HepG2 (cell line): ENCODE data around the gene ADAMTSL4. TPM values are rescaled to one million over a fixed set of nuclear protein-coding genes. Genes with fewer than 3 reads are reported as not detected.

ENCODE experiments used
- HNF4G ChIP-seq, 2 experiments: sonication (generic) in 1 of 2; formaldehyde crosslinking in 1 of 2; IDR thresholded peaks; 2 replicates each; pipeline versions ENCODE4 v1.4.0 to v1.6.1; 2011 to 2020; ENCODE audit warnings: borderline replicate concordance in 2 of 2, low read depth in 2 of 2, mild to moderate bottlenecking in 2 of 2, low read length in 1 of 2, missing genetic modification reagents in 1 of 2, moderate library complexity in 1 of 2
- JARID2 ChIP-seq: sonication (generic); formaldehyde crosslinking; IDR thresholded peaks from 2 replicates; pipeline ENCODE4 v1.8.1; 2023; ENCODE audit warnings: missing genetic modification reagents, inconsistent platforms; ENCODE audit not compliant: insufficient replicate concordance
- KDM2A ChIP-seq: sonication (generic); formaldehyde crosslinking; IDR thresholded peaks from 2 replicates; pipeline ENCODE4 v1.4.0; 2020; ENCODE audit warnings: low read depth, missing genetic modification reagents, borderline replicate concordance
- KLF15 ChIP-seq: sonication (generic); formaldehyde crosslinking; IDR thresholded peaks from 2 replicates; pipeline ENCODE4 v1.8.1; 2023; ENCODE audit warnings: borderline replicate concordance, mild to moderate bottlenecking, inconsistent platforms, missing genetic modification reagents, mixed read lengths
- MED1 ChIP-seq: sonication (generic); formaldehyde crosslinking; IDR thresholded peaks from 2 replicates; pipeline ENCODE4 v1.4.0; 2020; ENCODE audit warnings: missing genetic modification reagents
- MXD3 ChIP-seq: IDR thresholded peaks from 2 replicates; pipeline ENCODE4 v1.6.1; 2016; ENCODE audit warnings: mild to moderate bottlenecking, missing biosample characterization, missing genetic modification reagents
- MYC ChIP-seq: sonication (generic); formaldehyde crosslinking; IDR thresholded peaks from 2 replicates; pipeline ENCODE4 v1.9.0; 2021; ENCODE audit warnings: missing genetic modification reagents, borderline replicate concordance
- NFE2L2 ChIP-seq: fragments of 150-350 bp; IDR thresholded peaks from 2 replicates; pipeline ENCODE4 v1.6.1; 2014; ENCODE audit warnings: low read length
- PHF20 ChIP-seq: sonication (generic); formaldehyde crosslinking; IDR thresholded peaks from 2 replicates; pipeline ENCODE4 v1.5.0; 2020; ENCODE audit warnings: mild to moderate bottlenecking, missing genetic modification reagents
- SMARCC2 ChIP-seq: fragments of 450-650 bp; IDR thresholded peaks from 2 replicates; pipeline ENCODE4 v1.6.1; 2017; ENCODE audit warnings: antibody characterized with exemption, mild to moderate bottlenecking
- SNAPC5 ChIP-seq: sonication (generic); formaldehyde crosslinking; IDR thresholded peaks from 2 replicates; pipeline ENCODE4 v1.8.1; 2023; ENCODE audit warnings: mild to moderate bottlenecking, missing genetic modification reagents, borderline replicate concordance
- ZBED4 ChIP-seq: sonication (generic); formaldehyde crosslinking; IDR thresholded peaks from 2 replicates; pipeline ENCODE4 v1.4.0; 2020; ENCODE audit warnings: missing genetic modification reagents, borderline replicate concordance
- ZFP90 ChIP-seq: sonication (generic); formaldehyde crosslinking; IDR thresholded peaks from 2 replicates; pipeline ENCODE4 v1.8.0; 2022; ENCODE audit warnings: missing genetic modification reagents, mild to moderate bottlenecking, inconsistent platforms, borderline replicate concordance
- ZMAT3 ChIP-seq: sonication (generic); formaldehyde crosslinking; conservative IDR thresholded peaks from 2 replicates; pipeline ENCODE4 v1.7.0; 2021; ENCODE audit warnings: missing genetic modification reagents
- ZNF12 ChIP-seq: sonication (generic); formaldehyde crosslinking; IDR thresholded peaks from 2 replicates; pipeline ENCODE4 v1.5.0; 2020; ENCODE audit warnings: missing genetic modification reagents
- ZNF224 ChIP-seq: sonication (generic); formaldehyde crosslinking; IDR thresholded peaks from 2 replicates; pipeline ENCODE4 v1.5.0; 2020; ENCODE audit warnings: mild to moderate bottlenecking, missing genetic modification reagents
- polyA plus RNA-seq, 8 experiments: library from polyadenylated mRNA; depleted of rRNA in 3 of 8; stranded (reverse) in 7 of 8; unstranded in 1 of 8; fragments of >200 nt; fragmentation: Illumina TruSeq in 4 of 8; extraction: Trizol in 4 of 8; gene quantifications; 2 replicates each; pipeline versions ENCODE4 v1.2.1 to v1.2.3, GENCODE V29; 2011 to 2016; ENCODE audit warnings: low read depth in 4 of 8, missing spikeins in 1 of 8, mixed read lengths in 1 of 8; ENCODE audit not compliant: insufficient read depth in 1 of 8
- total RNA-seq, 5 experiments: library from RNA; depleted of rRNA; stranded (reverse); fragments of >200 nt; fragmentation: Illumina TruSeq; extraction: Trizol; gene quantifications; 2 replicates each; pipeline ENCODE4 v1.2.3, GENCODE V29; 2016; ENCODE audit warnings: low read depth in 1 of 5
- TF ChIP-seq, protein P1 (sequence below), 2 experiments: IDR thresholded peaks; 2 replicates each; pipeline ENCODE4 v1.6.1; 2011 to 2012; ENCODE audit warnings: low read length in 2 of 2, borderline replicate concordance in 1 of 2, low read depth in 1 of 2, mild to moderate bottlenecking in 1 of 2, moderate library complexity in 1 of 2
- TF ChIP-seq, protein P2 (sequence below): IDR thresholded peaks from 2 replicates; pipeline ENCODE4 v1.6.1; 2016; ENCODE audit warnings: mild to moderate bottlenecking

Gene ADAMTSL4
- total and polyA plus RNA-seq, 2 of the 13 experiments (the other 11 are each of a cell fraction or from before 2014, with no cell fraction given), result 3.9 to 16.4 TPM

DNA sequence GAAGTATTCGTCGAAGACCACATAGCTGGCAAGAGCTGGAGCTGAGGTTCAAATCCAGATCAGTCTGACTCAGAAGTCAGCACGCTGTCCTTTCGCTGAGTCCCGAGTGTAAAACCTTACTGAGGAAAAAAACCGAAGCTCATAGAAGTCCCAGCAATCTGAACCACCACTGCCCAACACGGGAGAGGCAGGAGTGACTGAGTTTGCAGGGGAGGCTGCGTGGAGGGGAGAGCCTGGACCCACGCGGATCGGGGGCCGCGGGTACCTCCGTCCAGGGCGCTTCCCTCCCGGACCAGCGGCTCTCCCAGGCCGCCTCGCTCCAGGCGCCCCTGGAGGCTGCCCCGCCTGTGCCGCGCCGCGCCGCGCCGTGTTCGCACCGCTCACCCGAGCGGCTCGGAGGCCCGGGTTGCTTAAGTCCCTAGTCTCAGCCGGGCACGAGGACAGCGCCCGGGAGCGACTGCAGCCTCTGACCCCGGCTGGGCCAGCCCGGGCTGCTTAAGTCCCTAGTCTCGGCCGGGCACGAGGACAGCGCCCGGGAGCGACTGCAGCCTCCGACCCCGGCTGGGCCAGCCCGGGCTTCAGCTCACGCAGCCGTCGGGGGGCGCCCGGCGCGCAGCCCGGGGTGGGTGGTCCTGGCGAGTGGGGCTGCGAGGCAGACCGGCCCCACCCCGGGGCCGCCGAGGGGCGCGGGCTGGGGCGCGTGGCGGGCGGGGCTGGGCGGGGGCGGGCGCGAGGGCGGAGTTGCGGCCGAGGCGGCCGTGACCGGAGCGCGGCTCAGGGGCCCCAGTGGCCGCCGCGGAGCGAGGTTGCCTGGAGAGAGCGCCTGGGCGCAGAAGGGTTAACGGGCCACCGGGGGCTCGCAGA lies at the start of gene ADAMTSL4 (continued):
- TF ChIP-seq MED1 (CRISPR knock-in tag), result peak; percentile 51; the same call in 1 of the 2 replicates
- no peak for TF ChIP-seq ZBED4 (CRISPR knock-in tag)
- peak; percentile 83 for TF ChIP-seq MYC (CRISPR knock-in tag)
- TF ChIP-seq ZFP90, result peak; percentile 42; the same call in 1 of the 2 replicates
- 0 out of 2 replicates have a peak, but pooled peaks have one; percentile 22 for TF ChIP-seq ZMAT3 (CRISPR knock-in tag)
- TF ChIP-seq SNAPC5, result no peak
- TF ChIP-seq JARID2 (CRISPR knock-in tag), result no peak
- no peak for TF ChIP-seq NFE2L2
- 0 out of 2 replicates have a peak, but pooled peaks have one; percentile 58 for TF ChIP-seq MXD3 (CRISPR knock-in tag)
- TF ChIP-seq PHF20 (CRISPR knock-in tag), result no peak
- TF ChIP-seq, protein P1, sequence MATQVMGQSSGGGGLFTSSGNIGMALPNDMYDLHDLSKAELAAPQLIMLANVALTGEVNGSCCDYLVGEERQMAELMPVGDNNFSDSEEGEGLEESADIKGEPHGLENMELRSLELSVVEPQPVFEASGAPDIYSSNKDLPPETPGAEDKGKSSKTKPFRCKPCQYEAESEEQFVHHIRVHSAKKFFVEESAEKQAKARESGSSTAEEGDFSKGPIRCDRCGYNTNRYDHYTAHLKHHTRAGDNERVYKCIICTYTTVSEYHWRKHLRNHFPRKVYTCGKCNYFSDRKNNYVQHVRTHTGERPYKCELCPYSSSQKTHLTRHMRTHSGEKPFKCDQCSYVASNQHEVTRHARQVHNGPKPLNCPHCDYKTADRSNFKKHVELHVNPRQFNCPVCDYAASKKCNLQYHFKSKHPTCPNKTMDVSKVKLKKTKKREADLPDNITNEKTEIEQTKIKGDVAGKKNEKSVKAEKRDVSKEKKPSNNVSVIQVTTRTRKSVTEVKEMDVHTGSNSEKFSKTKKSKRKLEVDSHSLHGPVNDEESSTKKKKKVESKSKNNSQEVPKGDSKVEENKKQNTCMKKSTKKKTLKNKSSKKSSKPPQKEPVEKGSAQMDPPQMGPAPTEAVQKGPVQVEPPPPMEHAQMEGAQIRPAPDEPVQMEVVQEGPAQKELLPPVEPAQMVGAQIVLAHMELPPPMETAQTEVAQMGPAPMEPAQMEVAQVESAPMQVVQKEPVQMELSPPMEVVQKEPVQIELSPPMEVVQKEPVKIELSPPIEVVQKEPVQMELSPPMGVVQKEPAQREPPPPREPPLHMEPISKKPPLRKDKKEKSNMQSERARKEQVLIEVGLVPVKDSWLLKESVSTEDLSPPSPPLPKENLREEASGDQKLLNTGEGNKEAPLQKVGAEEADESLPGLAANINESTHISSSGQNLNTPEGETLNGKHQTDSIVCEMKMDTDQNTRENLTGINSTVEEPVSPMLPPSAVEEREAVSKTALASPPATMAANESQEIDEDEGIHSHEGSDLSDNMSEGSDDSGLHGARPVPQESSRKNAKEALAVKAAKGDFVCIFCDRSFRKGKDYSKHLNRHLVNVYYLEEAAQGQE (IDR thresholded peaks at IDR 0.05; ENCODE audit: borderline replicate concordance in 1 of 2, low read depth in 1 of 2, low read length in 2 of 2), result peak in 1 of 2 experiments; percentile 23; a peak in 1 of 4 replicates
- no peak for TF ChIP-seq KLF15 (CRISPR knock-in tag)
- no peak for TF ChIP-seq SMARCC2
- TF ChIP-seq HNF4G (IDR thresholded peaks at IDR 0.05; ENCODE audit: borderline replicate concordance, low read depth, low read length), result peak; percentile 14; the same call in 1 of the 2 replicates
- no peak for TF ChIP-seq HNF4G (CRISPR knock-in tag; IDR thresholded peaks at IDR 0.05; ENCODE audit: borderline replicate concordance, low read depth)
- TF ChIP-seq ZNF224 (CRISPR knock-in tag), result no peak
- TF ChIP-seq, protein P2, sequence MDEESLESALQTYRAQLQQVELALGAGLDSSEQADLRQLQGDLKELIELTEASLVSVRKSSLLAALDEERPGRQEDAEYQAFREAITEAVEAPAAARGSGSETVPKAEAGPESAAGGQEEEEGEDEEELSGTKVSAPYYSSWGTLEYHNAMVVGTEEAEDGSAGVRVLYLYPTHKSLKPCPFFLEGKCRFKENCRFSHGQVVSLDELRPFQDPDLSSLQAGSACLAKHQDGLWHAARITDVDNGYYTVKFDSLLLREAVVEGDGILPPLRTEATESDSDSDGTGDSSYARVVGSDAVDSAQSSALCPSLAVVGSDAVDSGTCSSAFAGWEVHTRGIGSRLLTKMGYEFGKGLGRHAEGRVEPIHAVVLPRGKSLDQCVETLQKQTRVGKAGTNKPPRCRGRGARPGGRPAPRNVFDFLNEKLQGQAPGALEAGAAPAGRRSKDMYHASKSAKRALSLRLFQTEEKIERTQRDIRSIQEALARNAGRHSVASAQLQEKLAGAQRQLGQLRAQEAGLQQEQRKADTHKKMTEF (CRISPR knock-in tag), result peak; percentile 77; the same call in 1 of the 2 replicates
- no peak for TF ChIP-seq ZNF12 (CRISPR knock-in tag)
- TF ChIP-seq KDM2A, result peak; percentile 53
